GM21619 (cell line): ENCODE measurements around the gene PDE1C.

Source experiments
- ATAC-seq: cut with Tn5 transposase; IDR thresholded peaks from one replicate; pipeline ENCODE4 v1.9.1; 2021; ENCODE audit not compliant: unreplicated experiment

PDE1C gene

GRCh38 chr7:31950091-31950755, 120.0 kb downstream of the PDE1C start:
- no peak for ATAC-seq

- no peak for ATAC-seq
Observed at GRCh38 chr7:31948029-31948428, 122.2 kb downstream of the PDE1C start.

- no peak for ATAC-seq
Observed at GRCh38 chr7:31940167-31940566, 130.0 kb downstream of the PDE1C start.

GRCh38 chr7:31939076-31939475, 131.1 kb downstream of the PDE1C start:
- no peak for ATAC-seq

- ATAC-seq, result no peak
Observed at GRCh38 chr7:31938650-31939049, 131.6 kb downstream of the PDE1C start.

- no peak for ATAC-seq
Observed at GRCh38 chr7:31937982-31938381, 132.2 kb downstream of the PDE1C start.

GRCh38 chr7:31935124-31936054, 134.8 kb downstream of the PDE1C start:
- no peak for ATAC-seq

GRCh38 chr7:31934551-31934950, 135.7 kb downstream of the PDE1C start:
- no peak for ATAC-seq

GRCh38 chr7:31933481-31933880, 136.7 kb downstream of the PDE1C start:
- no peak for ATAC-seq

- ATAC-seq, result no peak
Observed at GRCh38 chr7:31926991-31927584, 143.1 kb downstream of the PDE1C start.

- no peak for ATAC-seq
Observed at GRCh38 chr7:31925753-31926454, 144.3 kb downstream of the PDE1C start.

GRCh38 chr7:31924251-31924650, 146.0 kb downstream of the PDE1C start:
- no peak for ATAC-seq

- ATAC-seq, result no peak
Observed at GRCh38 chr7:31922848-31923247, 147.4 kb downstream of the PDE1C start.

GRCh38 chr7:31921047-31921446, 149.2 kb downstream of the PDE1C start:
- no peak for ATAC-seq

GRCh38 chr7:31919678-31920369, 150.4 kb downstream of the PDE1C start:
- ATAC-seq, result no peak

GRCh38 chr7:31918706-31919393, 151.4 kb downstream of the PDE1C start:
- no peak for ATAC-seq

- ATAC-seq, result no peak
Observed at GRCh38 chr7:31917256-31917655, 153.0 kb downstream of the PDE1C start.

- ATAC-seq, result no peak
Observed at GRCh38 chr7:31910191-31910590, 160.0 kb downstream of the PDE1C start.

GRCh38 chr7:31906479-31907171, 163.6 kb downstream of the PDE1C start:
- no peak for ATAC-seq
